HCT116 (cell line): ENCODE results near the gene MYOG. TPM values are rescaled to one million over a fixed set of nuclear protein-coding genes. Genes with fewer than 3 reads are reported as not detected.

Experiments used
- ATAC-seq: fragments of 200-7000 bp; cut with Tn5 transposase; 2 replicates; pipeline ENCODE4 v1.9.1; 2020; ENCODE audit warnings: mild to moderate bottlenecking, moderate library complexity
- BruUV-seq: library from RNA; stranded (reverse); fragments of 400-500 nt; replicated peaks from 2 replicates; lab custom pipeline; 2021; lab: Mats Ljungman, UMichigan
- CTCF ChIA-PET: fragments of 300-600 bp; sonication (Branson Sonifier 250); formaldehyde crosslinking; loops from one replicate; lab custom pipeline; 2021; ENCODE audit warnings: antibody characterized with exemption; lab: Charles Lee
- POLR2A ChIA-PET: fragments of 300-600, 350-600 bp; sonication (Branson Sonifier 250); formaldehyde crosslinking; loops from one replicate; lab custom pipeline; 2021; ENCODE audit warnings: antibody characterized with exemption; lab: Charles Lee
- RAD21 ChIA-PET, 2 experiments: fragments of 300-600 bp; sonication (Branson Sonifier 250); formaldehyde crosslinking; loops; one replicate each; lab custom pipeline; 2023; ENCODE audit warnings: low total read pairs in 2 of 2; ENCODE audit not compliant: uncharacterized antibody in 2 of 2, unreplicated experiment in 2 of 2, low non-redundant PET in 1 of 2; lab: Charles Lee
- DNase-seq: peaks from one replicate; pipeline ENCODE4 v3.0.0-alpha.2; 2010; ENCODE audit warnings: low read depth, low spot score
- H2AFZ ChIP-seq: fragments of 200-600 bp; shearing (Covaris generic), sonication (generic); 2 replicates; pipeline ENCODE4 v1.6.1; 2017; ENCODE audit warnings: low read depth, mixed run types, mixed read lengths, antibody characterized with exemption, low read length; ENCODE audit not compliant: poor library complexity, severe bottlenecking
- H3K27ac ChIP-seq: 2 replicates; pipeline ENCODE4 v1.5.1; 2012; ENCODE audit warnings: low read depth, low read length
- H3K27me3 ChIP-seq: fragments of 200-600 bp; sonication (generic); 2 replicates; pipeline ENCODE4 v1.6.1; 2016; ENCODE audit warnings: mixed run types, low read length, mixed read lengths; ENCODE audit not compliant: insufficient read depth
- H3K36me3 ChIP-seq, 2 experiments: fragments of 200-500 bp in 1 of 2; fragments of 200-600 bp in 1 of 2; sonication (Bioruptor generic) in 1 of 2; sonication (generic) in 1 of 2; 2 replicates each; pipeline versions ENCODE4 v1.5.1 to v1.6.1; 2014 to 2016; ENCODE audit warnings: low read length in 2 of 2, inconsistent platforms in 1 of 2, mixed read lengths in 1 of 2, mixed run types in 1 of 2; ENCODE audit not compliant: insufficient read depth in 2 of 2, control insufficient read depth in 1 of 2
- H3K4me1 ChIP-seq, 2 experiments: fragments of 200-600 bp in 1 of 2; sonication (generic) in 1 of 2; 2 replicates each; pipeline versions ENCODE4 v1.5.1 to v1.6.1; 2012 to 2017; ENCODE audit warnings: low read length in 2 of 2, inconsistent platforms in 1 of 2, mild to moderate bottlenecking in 1 of 2, mixed read lengths in 1 of 2, mixed run types in 1 of 2, moderate library complexity in 1 of 2; ENCODE audit not compliant: insufficient read depth in 2 of 2, control insufficient read depth in 1 of 2
- H3K4me2 ChIP-seq: fragments of 200-600 bp; sonication (generic); 2 replicates; pipeline ENCODE4 v1.6.1; 2017; ENCODE audit warnings: mixed run types, low read length, mixed read lengths
- H3K4me3 ChIP-seq, 2 experiments: fragments of 200-600 bp in 1 of 2; sonication (generic) in 1 of 2; replicated peaks in 1 of 2; 2 replicates each; pipeline ENCODE4 v1.5.1; 2011 to 2016; ENCODE audit warnings: low read length in 2 of 2, control low read depth in 1 of 2, low read depth in 1 of 2, mild to moderate bottlenecking in 1 of 2, mixed read lengths in 1 of 2, mixed run types in 1 of 2
- H3K79me2 ChIP-seq: fragments of 200-600 bp; sonication (generic); 2 replicates; pipeline ENCODE4 v1.6.1; 2017; ENCODE audit warnings: mild to moderate bottlenecking, mixed run types, low read length, moderate library complexity, mixed read lengths; ENCODE audit not compliant: insufficient read depth
- H3K9ac ChIP-seq: fragments of 200-600 bp; sonication (generic); 2 replicates; pipeline ENCODE4 v1.6.1; 2016; ENCODE audit warnings: low read length, mixed read lengths
- H3K9me2 ChIP-seq: fragments of 200-600 bp; sonication (generic), shearing (Covaris generic); 2 replicates; pipeline ENCODE4 v1.6.1; 2017; ENCODE audit warnings: mixed run types, mild to moderate bottlenecking, moderate library complexity; ENCODE audit not compliant: insufficient read depth
- H3K9me3 ChIP-seq, 2 experiments: fragments of 200-500 bp in 1 of 2; fragments of 200-600 bp in 1 of 2; sonication (Bioruptor generic) in 1 of 2; sonication (generic) in 1 of 2; 2 replicates each; pipeline ENCODE4 v1.6.1; 2014 to 2017; ENCODE audit warnings: low read length in 2 of 2, mixed read lengths in 2 of 2, inconsistent platforms in 1 of 2, low read depth in 1 of 2, mild to moderate bottlenecking in 1 of 2, mixed run types in 1 of 2, moderate library complexity in 1 of 2; ENCODE audit not compliant: control insufficient read depth in 1 of 2, insufficient read depth in 1 of 2
- H4K20me1 ChIP-seq: fragments of 200-600 bp; sonication (generic), shearing (Covaris generic); 2 replicates; pipeline ENCODE4 v1.6.1; 2017; ENCODE audit warnings: mixed run types, mild to moderate bottlenecking, moderate library complexity; ENCODE audit not compliant: insufficient read depth
- ATF3 ChIP-seq: IDR thresholded peaks from 2 replicates; pipeline ENCODE4 v1.6.1; 2012
- CBX3 ChIP-seq: IDR thresholded peaks from 2 replicates; pipeline ENCODE4 v1.6.1; 2012; ENCODE audit warnings: low read depth
- ELF1 ChIP-seq: IDR thresholded peaks from 2 replicates; pipeline ENCODE4 v1.6.1; 2012; ENCODE audit warnings: low read depth, borderline replicate concordance
- EZH2phosphoT487 ChIP-seq: fragments of 200-600 bp; IDR thresholded peaks from 2 replicates; pipeline ENCODE4 v1.6.1; 2018; ENCODE audit warnings: antibody characterized with exemption, borderline replicate concordance
- FOSL1 ChIP-seq: IDR thresholded peaks from 2 replicates; pipeline ENCODE4 v1.6.1; 2012; ENCODE audit warnings: low read depth
- JUND ChIP-seq: IDR thresholded peaks from 2 replicates; pipeline ENCODE4 v1.6.1; 2012
- POLR2A ChIP-seq: IDR thresholded peaks from 2 replicates; pipeline ENCODE4 v1.7.0; 2011; ENCODE audit warnings: borderline replicate concordance; ENCODE audit not compliant: insufficient read depth, insufficient read length; ENCODE audit errors: extremely low read depth
- REST ChIP-seq: IDR thresholded peaks from 2 replicates; pipeline ENCODE4 v1.6.1; 2012; ENCODE audit warnings: low read depth
- SIN3A ChIP-seq: IDR thresholded peaks from 2 replicates; pipeline ENCODE4 v1.6.1; 2012; ENCODE audit warnings: low read depth
- SP1 ChIP-seq: IDR thresholded peaks from 2 replicates; pipeline ENCODE4 v1.6.1; 2012; ENCODE audit warnings: low read depth
- SRF ChIP-seq: IDR thresholded peaks from 2 replicates; pipeline ENCODE4 v1.6.1; 2012; ENCODE audit warnings: low read depth
- ZBTB33 ChIP-seq: IDR thresholded peaks from 2 replicates; pipeline ENCODE4 v1.6.1; 2011; ENCODE audit warnings: mild to moderate bottlenecking, low read length, moderate library complexity; ENCODE audit not compliant: insufficient replicate concordance; ENCODE audit errors: extremely low read depth
- ZFX ChIP-seq: fragments of 450-650 bp; IDR thresholded peaks from 2 replicates; pipeline ENCODE4 v1.6.1; 2017
- intact Hi-C: fragments of 100-400 bp; cut with micrococcal nuclease; formaldehyde crosslinking; loops from 2 replicates; pipeline ENCODE4 v1.10.0; 2022
- total RNA-seq: library from RNA; stranded (reverse); gene quantifications from one replicate; pipeline ENCODE4 v1.2.1, GENCODE V29; 2021; ENCODE audit not compliant: unreplicated experiment

The MYOG gene
- total RNA-seq, 1 experiment from 2014 or later: not detected

- H3K9me2 ChIP-seq: no peaks in the 10 kb centered on the region
- H3K4me2 ChIP-seq: no peak overlapping the region
- no peaks in the 10 kb centered on the region for H3K36me3 ChIP-seq
- H4K20me1 ChIP-seq: no peaks in the 10 kb centered on the region
- DNase-seq (no peak), ATAC-seq (no peak)
- no peak overlapping the region for H2AFZ ChIP-seq
- POLR2A ChIA-PET: no interaction called here
- intact Hi-C loops: no loop called here
- no peaks in the 10 kb centered on the region; a peak in 1 of 4 replicates for H3K4me1 ChIP-seq
- CTCF ChIA-PET: no interaction called here
- H3K27me3 ChIP-seq: peaks cover 34% of the 10 kb centered on the region
- TF ChIP-seq FOSL1: no peak
- TF ChIP-seq CBX3: no peak
- TF ChIP-seq ZBTB33: no peak
- no peak for TF ChIP-seq ATF3
- no peak for TF ChIP-seq SIN3A
- RAD21 ChIA-PET: no interaction called here
- H3K9me3 ChIP-seq: no peaks in the 10 kb centered on the region
- no TSS peak for BruUV-seq
- no peak overlapping the region for H3K4me3 ChIP-seq
- H3K79me2 ChIP-seq: no peaks in the 10 kb centered on the region
- H3K9ac ChIP-seq: no peak overlapping the region
- H3K27ac ChIP-seq: no peak overlapping the region
These were observed 19.1 kb upstream of the MYOG start for GRCh38 chr1:203104789-203105390.

GRCh38 chr1:203103829-203104495 is 18.1 kb upstream of the MYOG start:
- no peak overlapping the region for H2AFZ ChIP-seq
- no peak overlapping the region for H3K9ac ChIP-seq
- ChIA-PET POLR2A (no interaction called here), CTCF (interaction anchor here (1.7 kb wide), 1 partner anchor 14 kb away, joined by 6 read pairs; no protein-coding TSS in a partner anchor), RAD21 (no interaction called here)
- H3K4me2 ChIP-seq: no peak overlapping the region
- no peak overlapping the region for H3K4me3 ChIP-seq
- no peaks in the 10 kb centered on the region for H4K20me1 ChIP-seq
- peaks cover 24% of the 10 kb centered on the region for H3K27me3 ChIP-seq
- no peaks in the 10 kb centered on the region for H3K79me2 ChIP-seq
- H3K36me3 ChIP-seq: no peaks in the 10 kb centered on the region
- BruUV-seq: no TSS peak
- ATAC-seq (no peak), DNase-seq (no peak)
- no peak overlapping the region for H3K27ac ChIP-seq
- intact Hi-C loops: no loop called here
- H3K9me2 ChIP-seq: no peaks in the 10 kb centered on the region
- H3K9me3 ChIP-seq: no peaks in the 10 kb centered on the region
- no peaks in the 10 kb centered on the region; a peak in 1 of 4 replicates for H3K4me1 ChIP-seq
- TF ChIP-seq SRF (no peak), EZH2phosphoT487 (no peak), CBX3 (no peak), POLR2A (no peak), ZFX (no peak), SP1 (no peak), JUND (no peak), ELF1 (no peak), REST (no peak), FOSL1 (no peak), ATF3 (no peak), SIN3A (no peak)
